ENCODE results near the gene ARHGAP45. TPM values are rescaled to one million over a fixed set of nuclear protein-coding genes. Genes with fewer than 3 reads are reported as not detected.

Gene ARHGAP45
- total RNA-seq, 3 donors from 2014 or later: 33.9 to 64.3 (median 58.8) TPM

DNA sequence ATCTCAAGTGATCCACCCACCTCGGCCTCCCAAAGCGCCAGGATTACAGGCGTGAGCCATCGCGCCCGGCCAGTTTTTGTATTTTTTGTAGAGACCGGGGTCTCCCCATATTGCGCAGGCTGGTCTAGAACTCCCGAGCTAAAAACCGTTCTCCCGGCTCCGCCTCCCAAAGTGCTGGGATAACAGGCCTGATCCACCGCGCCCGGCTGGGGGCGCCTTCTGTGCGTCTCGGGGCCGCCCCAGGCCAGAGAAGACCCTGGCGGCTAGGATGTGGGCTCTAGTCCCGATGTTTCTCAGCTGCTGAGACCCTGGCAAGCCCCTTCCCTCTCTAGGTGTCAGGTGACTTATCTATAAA is 3.6 kb downstream of the ARHGAP45 start:
- peaks cover 49% of the 10 kb centered on the region for H3K4me1 ChIP-seq (ENCODE audit: low read depth)
- TF ChIP-seq, protein P1, sequence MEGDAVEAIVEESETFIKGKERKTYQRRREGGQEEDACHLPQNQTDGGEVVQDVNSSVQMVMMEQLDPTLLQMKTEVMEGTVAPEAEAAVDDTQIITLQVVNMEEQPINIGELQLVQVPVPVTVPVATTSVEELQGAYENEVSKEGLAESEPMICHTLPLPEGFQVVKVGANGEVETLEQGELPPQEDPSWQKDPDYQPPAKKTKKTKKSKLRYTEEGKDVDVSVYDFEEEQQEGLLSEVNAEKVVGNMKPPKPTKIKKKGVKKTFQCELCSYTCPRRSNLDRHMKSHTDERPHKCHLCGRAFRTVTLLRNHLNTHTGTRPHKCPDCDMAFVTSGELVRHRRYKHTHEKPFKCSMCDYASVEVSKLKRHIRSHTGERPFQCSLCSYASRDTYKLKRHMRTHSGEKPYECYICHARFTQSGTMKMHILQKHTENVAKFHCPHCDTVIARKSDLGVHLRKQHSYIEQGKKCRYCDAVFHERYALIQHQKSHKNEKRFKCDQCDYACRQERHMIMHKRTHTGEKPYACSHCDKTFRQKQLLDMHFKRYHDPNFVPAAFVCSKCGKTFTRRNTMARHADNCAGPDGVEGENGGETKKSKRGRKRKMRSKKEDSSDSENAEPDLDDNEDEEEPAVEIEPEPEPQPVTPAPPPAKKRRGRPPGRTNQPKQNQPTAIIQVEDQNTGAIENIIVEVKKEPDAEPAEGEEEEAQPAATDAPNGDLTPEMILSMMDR (IDR thresholded peaks at IDR 0.05): no peak
- no peak for DNase-seq
- no peaks in the 10 kb centered on the region for H3K9me3 ChIP-seq
- ATAC-seq: no peak
- intact Hi-C loops (cut with DNase I, micrococcal nuclease): no loop called here
- H3K4me3 ChIP-seq: no peak overlapping the region
- H3K36me3 ChIP-seq (ENCODE audit: low read depth): no peaks in the 10 kb centered on the region

DNA sequence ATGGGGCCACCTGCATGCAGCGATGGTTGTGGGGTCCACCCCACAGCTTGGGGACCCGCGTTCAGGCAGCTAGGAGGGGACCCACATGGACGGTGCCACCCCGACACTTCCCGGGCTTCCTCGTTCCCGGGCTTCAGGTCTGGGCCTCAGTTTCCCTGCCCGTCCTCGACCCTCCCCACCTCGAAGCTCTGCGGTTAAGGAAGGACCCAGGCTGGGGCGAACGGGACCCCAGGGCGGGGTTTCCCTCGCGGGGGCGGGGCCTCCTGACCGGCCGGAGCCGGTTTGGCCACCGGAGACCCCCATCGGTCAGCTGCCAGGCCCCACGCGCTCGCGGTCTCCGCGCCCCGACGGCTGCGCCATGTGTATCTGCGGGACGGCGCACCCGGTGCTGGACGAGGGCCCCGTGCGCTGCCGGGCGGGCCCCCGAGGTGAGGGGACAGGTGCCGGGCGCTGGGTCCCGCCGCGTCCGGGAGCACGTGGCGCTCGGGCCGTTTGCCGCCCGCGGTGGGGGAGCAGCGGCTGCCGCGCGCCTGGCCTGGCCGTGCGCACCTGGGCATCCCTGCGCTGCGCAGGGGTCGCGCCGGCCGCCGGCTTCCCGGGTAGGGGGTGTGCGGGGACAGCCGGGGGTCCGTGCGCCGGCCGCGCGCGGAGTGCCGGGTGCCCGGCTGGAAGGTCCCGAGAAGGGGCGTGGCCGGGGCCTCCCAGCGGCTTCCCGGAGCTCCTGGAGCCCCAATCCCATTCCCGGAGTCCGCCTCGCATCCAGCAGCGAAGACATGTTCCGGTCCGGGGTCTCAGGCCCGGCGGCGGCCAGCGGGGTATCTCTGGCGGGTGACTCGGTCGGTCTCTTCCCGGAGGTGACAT is 4.2 kb downstream of the ARHGAP45 start:
- no peaks in the 10 kb centered on the region for H3K36me3 ChIP-seq (ENCODE audit: low read depth)
- no peak for ATAC-seq
- intact Hi-C loops (cut with DNase I, micrococcal nuclease): no loop called here
- H3K4me3 ChIP-seq: no peak overlapping the region
- peaks cover 49% of the 10 kb centered on the region for H3K4me1 ChIP-seq (ENCODE audit: low read depth)
- no peaks in the 10 kb centered on the region for H3K9me3 ChIP-seq
- TF ChIP-seq, protein P1 (IDR thresholded peaks at IDR 0.05): no peak
- DNase-seq: peak in 1 of 3 donors; percentile 67

DNA sequence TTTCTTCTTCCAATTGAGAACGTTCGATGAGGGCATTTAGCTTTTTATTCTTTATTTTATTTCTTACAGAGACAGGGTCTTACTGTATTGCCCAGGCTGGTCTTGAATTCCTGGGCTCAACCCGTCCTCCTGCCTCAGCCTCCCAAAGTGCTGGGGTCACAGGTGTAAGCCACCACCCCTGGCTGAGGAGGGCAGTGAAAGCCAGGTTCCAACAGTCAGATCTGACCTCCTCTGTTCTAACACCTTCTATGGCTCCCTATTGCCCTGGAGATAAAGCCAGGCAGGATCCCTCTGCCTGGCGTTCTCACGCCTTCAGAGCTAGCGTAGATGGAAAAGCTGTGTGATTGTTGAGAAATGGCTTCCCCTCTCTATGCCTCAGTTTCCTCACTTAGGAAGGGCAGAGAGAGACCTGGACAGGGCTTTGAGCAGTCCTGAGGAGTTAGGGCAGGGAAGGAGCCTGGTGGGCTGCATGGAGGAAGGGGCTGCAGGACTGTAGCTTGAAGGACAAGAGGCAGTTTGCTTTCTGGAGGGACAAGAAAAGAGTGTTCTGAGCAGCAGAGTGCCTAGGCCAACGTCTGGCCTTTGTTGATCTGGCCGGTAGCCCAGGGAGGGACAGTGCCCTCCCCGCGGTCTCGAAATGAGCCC is 5.5 kb downstream of the ARHGAP45 start:
- H3K36me3 ChIP-seq (ENCODE audit: low read depth): no peaks in the 10 kb centered on the region
- intact Hi-C loops (cut with DNase I, micrococcal nuclease): no loop called here
- no peak for DNase-seq
- no peaks in the 10 kb centered on the region for H3K9me3 ChIP-seq
- ATAC-seq: no peak
- H3K4me1 ChIP-seq (ENCODE audit: low read depth): peaks cover 39% of the 10 kb centered on the region
- TF ChIP-seq, protein P1 (IDR thresholded peaks at IDR 0.05): no peak
- no peak overlapping the region for H3K4me3 ChIP-seq

DNA sequence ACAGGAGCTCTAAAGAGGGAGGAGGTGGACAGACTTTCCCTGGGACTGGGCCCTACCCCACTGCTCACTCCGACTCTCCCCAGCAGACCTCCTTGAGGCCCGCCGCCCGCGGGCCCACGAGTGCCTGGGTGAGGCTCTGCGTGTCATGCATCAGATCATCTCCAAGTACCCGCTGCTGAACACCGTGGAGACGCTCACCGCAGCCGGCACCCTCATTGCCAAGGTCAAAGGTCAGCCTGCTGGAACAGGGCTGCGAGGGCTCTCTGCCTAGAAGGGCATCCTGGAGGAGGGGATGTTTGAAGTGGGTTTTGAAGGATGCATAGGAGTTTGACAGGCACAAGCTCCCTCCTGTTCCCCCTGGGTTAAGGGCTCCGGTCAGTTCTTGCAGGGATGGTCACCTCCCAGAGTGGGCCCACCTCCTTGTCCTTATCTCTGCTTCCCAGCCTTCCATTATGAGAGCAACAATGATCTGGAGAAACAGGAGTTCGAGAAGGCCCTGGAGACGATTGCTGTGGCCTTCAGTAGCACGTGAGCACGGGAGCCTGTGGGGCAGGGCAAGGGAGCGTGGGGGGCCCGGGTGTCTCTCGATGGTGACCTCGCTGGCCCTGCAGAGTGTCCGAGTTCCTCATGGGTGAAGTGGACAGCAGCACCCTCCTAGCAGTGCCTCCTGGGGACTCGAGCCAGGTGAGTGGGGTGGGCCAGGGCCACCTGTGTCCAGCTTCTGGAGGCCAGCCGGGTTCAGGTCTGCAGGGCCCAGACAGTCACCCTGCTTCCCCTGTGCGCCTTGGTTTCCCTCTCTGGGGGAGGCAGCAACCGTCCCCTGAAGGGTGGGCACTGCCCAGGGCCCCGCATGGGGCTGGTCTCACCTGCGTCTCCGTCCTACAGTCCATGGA is 6.3 kb downstream of the ARHGAP45 start:
- Histone ChIP-seq H3K9me3 (no peaks in the 10 kb centered on the region), H3K4me3 (no peak overlapping the region), H3K4me1 (ENCODE audit: low read depth) (peaks cover 40% of the 10 kb centered on the region), H3K36me3 (ENCODE audit: low read depth) (no peaks in the 10 kb centered on the region)
- TF ChIP-seq, protein P1 (IDR thresholded peaks at IDR 0.05): no peak
- ATAC-seq (no peak), DNase-seq (peak in 1 of 3 donors; percentile 62)
- intact Hi-C loops (cut with DNase I, micrococcal nuclease): no loop called here

DNA sequence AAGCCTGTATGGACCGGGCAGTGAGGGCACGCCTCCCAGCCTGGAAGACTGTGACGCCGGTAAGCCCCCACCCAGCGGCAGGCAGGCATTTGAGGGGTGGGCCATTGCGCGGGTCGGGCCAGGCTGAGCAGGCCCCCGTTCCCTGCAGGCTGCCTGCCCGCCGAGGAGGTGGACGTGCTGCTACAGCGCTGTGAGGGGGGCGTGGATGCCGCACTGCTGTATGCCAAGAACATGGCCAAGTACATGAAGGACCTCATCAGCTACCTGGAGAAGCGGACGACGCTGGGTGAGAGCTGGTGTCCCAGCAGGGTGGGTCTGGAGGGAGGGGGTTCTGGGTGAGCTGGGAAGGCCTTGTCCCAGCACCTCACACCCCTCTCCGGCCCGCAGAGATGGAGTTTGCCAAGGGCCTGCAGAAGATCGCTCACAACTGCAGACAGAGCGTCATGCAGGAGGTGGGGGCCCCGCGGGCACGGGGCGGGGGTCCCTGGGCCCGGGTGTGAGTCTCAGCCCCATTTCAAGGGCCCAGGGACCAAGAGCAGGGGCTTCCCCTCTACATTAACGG is 7.1 kb downstream of the ARHGAP45 start:
- DNase-seq: peak in 2 of 3 donors; percentile 49 to 64
- Histone ChIP-seq H3K9me3 (no peaks in the 10 kb centered on the region), H3K36me3 (ENCODE audit: low read depth) (no peaks in the 10 kb centered on the region), H3K4me1 (ENCODE audit: low read depth) (peaks cover 37% of the 10 kb centered on the region), H3K4me3 (no peak overlapping the region)
- TF ChIP-seq, protein P1 (IDR thresholded peaks at IDR 0.05): no peak
- intact Hi-C loops (cut with DNase I, micrococcal nuclease): no loop called here
- no peak for ATAC-seq
